ENCODE data around the gene MMP20.

The MMP20 gene

GRCh38 chr11:102560555-102561011 lies 64.5 kb downstream of the MMP20 start:
- no peak for DNase-seq (ENCODE audit: low read depth in 2 of 2)

- DNase-seq (ENCODE audit: low read depth in 2 of 2): no peak
Observed at GRCh38 chr11:102559839-102560238, 65.3 kb downstream of the MMP20 start.

- no peak for DNase-seq (ENCODE audit: low read depth in 2 of 2)
Observed at GRCh38 chr11:102555091-102555490, 70.0 kb downstream of the MMP20 start.

- no peak for DNase-seq (ENCODE audit: low read depth in 2 of 2)
Observed at GRCh38 chr11:102553835-102554282, 71.3 kb downstream of the MMP20 start.

GRCh38 chr11:102552447-102553194 lies 72.5 kb downstream of the MMP20 start:
- no peak for DNase-seq (ENCODE audit: low read depth in 2 of 2)

GRCh38 chr11:102552020-102552419 lies 73.1 kb downstream of the MMP20 start:
- DNase-seq (ENCODE audit: low read depth in 2 of 2): no peak

GRCh38 chr11:102551169-102551781 lies 73.9 kb downstream of the MMP20 start:
- no peak for DNase-seq (ENCODE audit: low read depth in 2 of 2)

GRCh38 chr11:102546923-102547471 lies 78.1 kb downstream of the MMP20 start:
- DNase-seq (ENCODE audit: low read depth in 2 of 2): no peak

- DNase-seq (ENCODE audit: low read depth in 2 of 2): no peak
Observed at GRCh38 chr11:102546427-102546826, 78.7 kb downstream of the MMP20 start.

GRCh38 chr11:102545701-102546100 lies 79.4 kb downstream of the MMP20 start:
- no peak for DNase-seq (ENCODE audit: low read depth in 2 of 2)

GRCh38 chr11:102544594-102544993 lies 80.5 kb downstream of the MMP20 start:
- no peak for DNase-seq (ENCODE audit: low read depth in 2 of 2)

- no peak for DNase-seq (ENCODE audit: low read depth in 2 of 2)
Observed at GRCh38 chr11:102539567-102539966, 85.6 kb downstream of the MMP20 start.

GRCh38 chr11:102538932-102539331 lies 86.2 kb downstream of the MMP20 start:
- DNase-seq (ENCODE audit: low read depth in 2 of 2): no peak

GRCh38 chr11:102534261-102534872 lies 90.8 kb downstream of the MMP20 start:
- no peak for DNase-seq (ENCODE audit: low read depth in 2 of 2)

GRCh38 chr11:102530558-102530957 lies 94.6 kb downstream of the MMP20 start, which contains the start of gene MMP7:
Gene MMP7 (minus strand): TSS chr11:102530747. CDS start chr11:102530700, 47 bp downstream.
- DNase-seq (ENCODE audit: low read depth in 2 of 2): no peak

GRCh38 chr11:102528618-102529017 lies 96.5 kb downstream of the MMP20 start:
- no peak for DNase-seq (ENCODE audit: low read depth in 2 of 2)

- DNase-seq (ENCODE audit: low read depth in 2 of 2): no peak
Observed at GRCh38 chr11:102527684-102528083, 97.4 kb downstream of the MMP20 start.

- DNase-seq (ENCODE audit: low read depth in 2 of 2): no peak
Observed at GRCh38 chr11:102527041-102527440, 98.1 kb downstream of the MMP20 start.

Data from stimulated activated CD4-positive, alpha-beta T cell treated with anti-CD3 and anti-CD28 coated beads, Interleukin-1b, Interleukin-23, amount 100 ng/mL, for 4 hours (primary cell).